BJ (cell line): ENCODE results near the gene HOMEZ. TPM values are rescaled to one million over a fixed set of nuclear protein-coding genes. Genes with fewer than 3 reads are reported as not detected.
"Not testable (repeated sequence)": the region's sequence is repeated elsewhere in the genome, so short reads cannot be mapped to it uniquely, and the experiment has no call there.

Source experiments
- CTCF ChIA-PET: fragments of 350-600 bp; formaldehyde crosslinking; extraction: SDS; loops from one replicate; lab custom pipeline; 2021; ENCODE audit warnings: antibody characterized with exemption, inconsistent platforms; lab: Yijun Ruan, JAX
- POLR2A ChIA-PET: fragments of 300-600 bp; sonication (Branson Sonifier 250); formaldehyde crosslinking; extraction: SDS; loops from one replicate; lab custom pipeline; 2021; ENCODE audit warnings: antibody characterized with exemption; lab: Charles Lee
- DNase-seq: peaks from one replicate; pipeline ENCODE4 v3.0.0-alpha.2; 2011; ENCODE audit warnings: low read depth
- H3K27me3 ChIP-seq: 2 replicates; pipeline ENCODE4 v1.6.0; 2011; ENCODE audit warnings: low read length; ENCODE audit not compliant: control insufficient read depth, insufficient read depth
- H3K36me3 ChIP-seq: 2 replicates; pipeline ENCODE4 v1.5.1; 2011; ENCODE audit warnings: low read length; ENCODE audit not compliant: control insufficient read depth, insufficient read depth
- H3K4me3 ChIP-seq: 2 replicates; pipeline ENCODE4 v1.5.1; 2011; ENCODE audit warnings: low read depth, mild to moderate bottlenecking, control low read depth, low read length
- CTCF ChIP-seq: IDR thresholded peaks from 2 replicates; pipeline ENCODE4 v1.5.1; 2011; ENCODE audit warnings: low read depth, mild to moderate bottlenecking, control low read depth, inconsistent platforms, low read length, moderate library complexity; ENCODE audit not compliant: insufficient read depth
- polyA plus RNA-seq: library from polyadenylated mRNA; depleted of rRNA; stranded (reverse); fragments of >200 nt; gene quantifications from 2 replicates; pipeline ENCODE4 v1.2.3, GENCODE V29; 2011

The HOMEZ gene
- polyA plus RNA-seq, 1 experiment = 16.0 TPM

- POLR2A ChIA-PET = interaction anchor here (0.7 to 1.3 kb wide), 2 partner anchors 15 to 37 kb away, joined by 3 to 6 read pairs; no protein-coding TSS in a partner anchor
Measured at GRCh38 chr14:23285530-23286019, 357 bp downstream of the HOMEZ start.

GRCh38 chr14:23284654-23285529, 1.0 kb downstream of the HOMEZ start:
- ChIA-PET POLR2A (interaction anchor here (0.7 kb wide), 1 partner anchor 38 kb away, joined by 6 read pairs; no protein-coding TSS in a partner anchor), CTCF (interaction anchor here (2.0 to 3.8 kb wide), 3 partner anchors 10 to 15 kb away, joined by 12 to 15 read pairs (median 13); no protein-coding TSS in a partner anchor)
- H3K27me3 ChIP-seq = peaks cover 2% of the 10 kb centered on the region
- no peak for TF ChIP-seq CTCF
- DNase-seq = no peak
- H3K36me3 ChIP-seq = no peaks in the 10 kb centered on the region
- H3K4me3 ChIP-seq = peak overlapping the region; percentile 92

More at GRCh38 chr14:23285530-23286019, 357 bp downstream of the HOMEZ start:
- H3K36me3 ChIP-seq = no peaks in the 10 kb centered on the region
- CTCF ChIA-PET = interaction anchor here (2.0 to 3.8 kb wide), 3 partner anchors 9 to 15 kb away, joined by 12 to 15 read pairs (median 13); no protein-coding TSS in a partner anchor
- peaks cover 2% of the 10 kb centered on the region for H3K27me3 ChIP-seq
- TF ChIP-seq CTCF = no peak
- H3K4me3 ChIP-seq = peak overlapping the region; percentile 92
- DNase-seq = no peak

- Histone ChIP-seq H3K36me3 (no peaks in the 10 kb centered on the region), H3K27me3 (no peaks in the 10 kb centered on the region), H3K4me3 (no peak overlapping the region)
- POLR2A ChIA-PET = no interaction called here
- DNase-seq = no peak
- CTCF ChIA-PET = interaction anchor here (0.9 to 2.2 kb wide), 3 partner anchors 12 to 34 kb away, joined by 3 to 9 read pairs (median 3); no protein-coding TSS in a partner anchor
- TF ChIP-seq CTCF = no peak
Measured at GRCh38 chr14:23281247-23281646, 4.7 kb downstream of the HOMEZ start.

- CTCF ChIA-PET = interaction anchor here (0.6 to 1.2 kb wide), 5 partner anchors 10 to 209 kb away, joined by 3 read pairs; no protein-coding TSS in a partner anchor
- POLR2A ChIA-PET = interaction anchor here (0.6 kb wide), 1 partner anchor 17 kb away, joined by 7 read pairs; no protein-coding TSS in a partner anchor
Measured at GRCh38 chr14:23277928-23278327, 8.0 kb downstream of the HOMEZ start.

GRCh38 chr14:23277189-23277588, 8.7 kb downstream of the HOMEZ start:
- ChIA-PET CTCF (interaction anchor here (0.7 to 0.9 kb wide), 3 partner anchors 10 to 103 kb away, joined by 3 to 4 read pairs (median 3); no protein-coding TSS in a partner anchor), POLR2A (no interaction called here)
- DNase-seq = no peak
- H3K4me3 ChIP-seq = no peak overlapping the region
- no peaks in the 10 kb centered on the region; the same call in 1 of the 2 replicates for H3K36me3 ChIP-seq
- TF ChIP-seq CTCF = no peak
- no peaks in the 10 kb centered on the region for H3K27me3 ChIP-seq

More at GRCh38 chr14:23277928-23278327, 8.0 kb downstream of the HOMEZ start:
- not testable (repeated sequence) for DNase-seq, H3K36me3 ChIP-seq, H3K4me3 ChIP-seq, H3K27me3 ChIP-seq
